Measurements from ENCODE around the gene DNAI1.
A peak's percentile ranks its signal among the peaks of the same experiment; 100 is the strongest.

DNAI1 gene

DNA sequence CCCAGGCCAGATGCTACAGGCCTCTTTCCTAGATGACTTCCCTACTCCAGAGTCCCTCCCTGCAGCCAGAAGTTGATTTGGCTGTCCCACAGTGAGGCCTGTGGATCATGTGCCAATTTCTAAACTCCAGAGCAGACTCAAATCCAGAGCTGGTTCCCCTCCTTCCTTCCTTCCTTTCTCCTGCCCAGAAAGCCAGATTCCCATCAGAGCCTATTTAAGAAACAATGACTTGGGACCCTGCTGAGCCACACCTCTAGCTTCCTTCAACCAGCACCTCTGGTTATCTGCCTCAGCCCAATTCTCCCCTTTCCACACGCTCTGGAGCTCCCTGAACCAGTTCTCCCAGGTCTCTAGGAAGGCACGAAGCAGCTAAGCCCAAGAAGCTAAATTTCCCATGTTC, 7.5 kb upstream of the DNAI1 start:
- Histone ChIP-seq H3K4ac (ENCODE audit: low read length) (no peak overlapping the region), H3K36me3 (replicated peaks in 1 of 2; ENCODE audit: control insufficient read depth in 2 of 2, insufficient read depth in 2 of 2, low read length in 2 of 2) (no peaks in the 10 kb centered on the region), H3K9ac (ENCODE audit: low read depth, low read length, poor library complexity) (no peak overlapping the region), H2BK5ac (ENCODE audit: low read length) (no peak overlapping the region), H2BK120ac (ENCODE audit: low read depth, low read length) (no peak overlapping the region), H3K4me3 (ENCODE audit: low read length in 2 of 2) (no peak overlapping the region), H3K4me2 (ENCODE audit: insufficient read depth, low read length, poor library complexity, severe bottlenecking) (no peak overlapping the region), H3K14ac (ENCODE audit: low read length) (no peak overlapping the region), H3K18ac (ENCODE audit: low read length) (no peak overlapping the region), H3K4me1 (ENCODE audit: control insufficient read depth in 2 of 2, insufficient read depth in 1 of 2, low read depth in 1 of 2, low read length in 2 of 2) (peaks cover 1 to 5% of the 10 kb centered on the region in 2 donors), H2BK15ac (ENCODE audit: low read length) (no peak overlapping the region), H4K91ac (ENCODE audit: low read depth, low read length, poor library complexity) (no peak overlapping the region), H3K9me3 (replicated peaks in 1 of 2; ENCODE audit: control insufficient read depth in 2 of 2, insufficient read depth in 1 of 2, low read depth in 1 of 2, low read length in 2 of 2) (no peaks in the 10 kb centered on the region), H2AFZ (ENCODE audit: low read length) (no peak overlapping the region), H3K27me3 (ENCODE audit: control insufficient read depth in 3 of 3, insufficient read depth in 3 of 3, low read depth in 1 of 3, low read length in 3 of 3) (no peaks in the 10 kb centered on the region), H2BK12ac (ENCODE audit: low read length) (no peak overlapping the region), H2AK5ac (ENCODE audit: low read depth, low read length) (no peak overlapping the region), H3K79me1 (ENCODE audit: low read depth, low read length) (no peaks in the 10 kb centered on the region), H4K8ac (ENCODE audit: low read depth, low read length) (no peak overlapping the region), H3K23ac (ENCODE audit: low read depth, low read length, poor library complexity) (no peak overlapping the region), H3K27ac (replicated peaks; ENCODE audit: low read length) (no peak overlapping the region)
- no CpG with 5 or more reads among the region's 2 CpGs for WGBS, 2 donors (ENCODE audit: extremely low coverage in 2 of 2, insufficient read length in 2 of 2, insufficient replicate concordance in 1 of 2)
- DNase-seq (ENCODE audit: low spot score) = no peak

DNA sequence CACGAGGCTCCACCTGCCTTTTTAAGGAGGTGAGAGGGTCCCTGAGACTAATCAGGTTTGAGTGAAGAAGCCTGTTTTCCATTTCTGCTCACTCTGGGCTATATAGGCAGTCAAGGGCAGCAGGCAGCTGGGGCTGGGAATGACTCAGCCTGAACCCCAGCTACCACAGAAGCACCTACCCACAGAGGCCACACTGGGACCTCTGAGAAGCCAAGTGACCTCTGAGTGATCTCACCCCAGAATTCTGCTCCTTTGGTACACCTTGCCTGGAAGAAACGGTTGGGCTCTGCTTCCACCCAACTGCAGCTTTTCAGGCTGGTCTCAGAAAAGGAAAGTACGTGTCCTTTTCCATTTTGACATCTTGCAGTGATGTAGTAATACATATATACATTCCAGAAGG, 7.1 kb upstream of the DNAI1 start:
- Histone ChIP-seq H2BK120ac (ENCODE audit: low read depth, low read length) (no peak overlapping the region), H3K18ac (ENCODE audit: low read length) (peak overlapping the region; percentile 48), H2BK15ac (ENCODE audit: low read length) (no peak overlapping the region), H3K23ac (ENCODE audit: low read depth, low read length, poor library complexity) (no peak overlapping the region), H3K9ac (ENCODE audit: low read depth, low read length, poor library complexity) (no peak overlapping the region), H2BK5ac (ENCODE audit: low read length) (no peak overlapping the region), H3K14ac (ENCODE audit: low read length) (peak overlapping the region; percentile 17), H3K4me3 (ENCODE audit: low read length in 2 of 2) (no peak overlapping the region), H3K4me2 (ENCODE audit: insufficient read depth, low read length, poor library complexity, severe bottlenecking) (no peak overlapping the region), H3K27ac (replicated peaks; ENCODE audit: low read length) (no peak overlapping the region), H3K27me3 (ENCODE audit: control insufficient read depth in 3 of 3, insufficient read depth in 3 of 3, low read depth in 1 of 3, low read length in 3 of 3) (no peaks in the 10 kb centered on the region), H4K8ac (ENCODE audit: low read depth, low read length) (no peak overlapping the region), H3K4me1 (ENCODE audit: control insufficient read depth in 2 of 2, insufficient read depth in 1 of 2, low read depth in 1 of 2, low read length in 2 of 2) (peaks cover 1 to 10% of the 10 kb centered on the region in 2 donors), H2BK12ac (ENCODE audit: low read length) (no peak overlapping the region), H2AK5ac (ENCODE audit: low read depth, low read length) (no peak overlapping the region), H4K91ac (ENCODE audit: low read depth, low read length, poor library complexity) (no peak overlapping the region), H2AFZ (ENCODE audit: low read length) (no peak overlapping the region), H3K4ac (ENCODE audit: low read length) (no peak overlapping the region), H3K9me3 (replicated peaks in 1 of 2; ENCODE audit: control insufficient read depth in 2 of 2, insufficient read depth in 1 of 2, low read depth in 1 of 2, low read length in 2 of 2) (no peaks in the 10 kb centered on the region), H3K36me3 (replicated peaks in 1 of 2; ENCODE audit: control insufficient read depth in 2 of 2, insufficient read depth in 2 of 2, low read length in 2 of 2) (no peaks in the 10 kb centered on the region), H3K79me1 (ENCODE audit: low read depth, low read length) (no peaks in the 10 kb centered on the region)
- WGBS, 2 donors (ENCODE audit: extremely low coverage in 2 of 2, insufficient read length in 2 of 2, insufficient replicate concordance in 1 of 2) = no CpG with 5 or more reads among the region's 3 CpGs
- DNase-seq (ENCODE audit: low spot score) = no peak

DNA sequence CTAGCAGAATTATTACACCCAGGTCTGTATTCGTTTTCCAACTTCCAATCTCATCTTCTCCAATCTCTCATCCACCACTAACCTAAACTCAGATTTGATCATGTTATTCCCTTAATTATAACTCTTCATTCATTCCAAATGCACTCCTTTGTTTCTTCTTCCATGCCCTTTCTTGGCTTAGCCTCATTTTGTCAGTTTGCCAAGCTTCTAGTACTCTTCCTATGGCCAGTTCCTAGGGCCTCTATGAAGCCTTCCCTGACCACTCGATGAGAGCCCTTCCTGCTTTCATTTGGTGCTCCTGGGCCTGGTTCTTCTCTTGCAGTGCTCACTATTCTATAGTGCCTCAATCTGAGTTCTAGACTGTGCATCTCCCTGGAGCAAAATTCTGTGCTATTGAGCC, 6.0 kb upstream of the DNAI1 start:
- H3K23ac ChIP-seq (ENCODE audit: low read depth, low read length, poor library complexity) = no peak overlapping the region
- H3K4ac ChIP-seq (ENCODE audit: low read length) = no peak overlapping the region
- H3K27ac ChIP-seq (replicated peaks; ENCODE audit: low read length) = no peak overlapping the region
- H3K79me1 ChIP-seq (ENCODE audit: low read depth, low read length) = no peaks in the 10 kb centered on the region
- no peak overlapping the region for H2BK5ac ChIP-seq (ENCODE audit: low read length)
- H4K91ac ChIP-seq (ENCODE audit: low read depth, low read length, poor library complexity) = no peak overlapping the region
- H2BK12ac ChIP-seq (ENCODE audit: low read length) = no peak overlapping the region
- DNase-seq (ENCODE audit: low spot score) = no peak
- H3K4me3 ChIP-seq (ENCODE audit: low read length in 2 of 2) = no peak overlapping the region
- no peak overlapping the region for H3K9ac ChIP-seq (ENCODE audit: low read depth, low read length, poor library complexity)
- no peaks in the 10 kb centered on the region for H3K9me3 ChIP-seq (replicated peaks in 1 of 2; ENCODE audit: control insufficient read depth in 2 of 2, insufficient read depth in 1 of 2, low read depth in 1 of 2, low read length in 2 of 2)
- H2AFZ ChIP-seq (ENCODE audit: low read length) = no peak overlapping the region
- H2BK15ac ChIP-seq (ENCODE audit: low read length) = no peak overlapping the region
- no peak overlapping the region for H2AK5ac ChIP-seq (ENCODE audit: low read depth, low read length)
- 100% methylated on average over 1 of the region's 2 CpGs; no CpG with 5 or more reads in 1 of the 2 donors for WGBS, 2 donors (ENCODE audit: extremely low coverage in 2 of 2, insufficient read length in 2 of 2, insufficient replicate concordance in 1 of 2)
- H2BK120ac ChIP-seq (ENCODE audit: low read depth, low read length) = no peak overlapping the region
- H3K18ac ChIP-seq (ENCODE audit: low read length) = no peak overlapping the region
- H4K8ac ChIP-seq (ENCODE audit: low read depth, low read length) = no peak overlapping the region
- H3K36me3 ChIP-seq (replicated peaks in 1 of 2; ENCODE audit: control insufficient read depth in 2 of 2, insufficient read depth in 2 of 2, low read length in 2 of 2) = no peaks in the 10 kb centered on the region
- peaks cover 5 to 16% of the 10 kb centered on the region in 2 donors for H3K4me1 ChIP-seq (ENCODE audit: control insufficient read depth in 2 of 2, insufficient read depth in 1 of 2, low read depth in 1 of 2, low read length in 2 of 2)
- no peak overlapping the region for H3K14ac ChIP-seq (ENCODE audit: low read length)
- H3K4me2 ChIP-seq (ENCODE audit: insufficient read depth, low read length, poor library complexity, severe bottlenecking) = no peak overlapping the region
- peaks cover 0 to 5% (median 0%) of the 10 kb centered on the region in 3 experiments for H3K27me3 ChIP-seq (ENCODE audit: control insufficient read depth in 3 of 3, insufficient read depth in 3 of 3, low read depth in 1 of 3, low read length in 3 of 3)

DNA sequence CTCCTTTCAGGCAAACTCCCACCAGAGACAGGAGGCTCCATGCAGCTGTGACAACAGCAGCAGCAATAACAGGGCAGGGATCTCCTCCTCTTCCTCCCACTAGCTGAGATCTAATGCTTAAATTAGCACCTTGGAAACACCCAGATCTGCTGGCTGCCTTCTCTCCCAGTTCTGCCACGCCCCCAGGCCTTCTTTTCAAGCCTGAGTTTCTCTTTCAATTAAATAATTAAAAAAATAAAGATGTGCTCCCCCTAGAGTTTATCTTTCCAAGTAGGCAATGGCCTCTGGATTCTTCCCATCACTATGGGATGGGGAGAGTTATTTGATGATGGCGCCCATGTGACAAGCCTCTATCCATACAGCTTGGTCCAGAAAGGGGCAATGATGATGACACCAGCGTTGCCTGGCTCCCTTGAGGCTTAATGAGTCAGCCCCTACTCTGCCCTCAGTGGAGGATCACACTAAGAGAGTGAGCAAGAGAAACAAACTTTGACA, 4.0 kb upstream of the DNAI1 start:
- H3K9me3 ChIP-seq (replicated peaks in 1 of 2; ENCODE audit: control insufficient read depth in 2 of 2, insufficient read depth in 1 of 2, low read depth in 1 of 2, low read length in 2 of 2) = no peaks in the 10 kb centered on the region
- no peaks in the 10 kb centered on the region for H3K36me3 ChIP-seq (replicated peaks in 1 of 2; ENCODE audit: control insufficient read depth in 2 of 2, insufficient read depth in 2 of 2, low read length in 2 of 2)
- H4K91ac ChIP-seq (ENCODE audit: low read depth, low read length, poor library complexity) = no peak overlapping the region
- no peak overlapping the region for H2BK12ac ChIP-seq (ENCODE audit: low read length)
- no peak overlapping the region for H3K4ac ChIP-seq (ENCODE audit: low read length)
- no peak overlapping the region for H4K8ac ChIP-seq (ENCODE audit: low read depth, low read length)
- WGBS, 2 donors (ENCODE audit: extremely low coverage in 2 of 2, insufficient read length in 2 of 2, insufficient replicate concordance in 1 of 2) = no CpG with 5 or more reads among the region's 3 CpGs
- no peak overlapping the region for H3K4me3 ChIP-seq (ENCODE audit: low read length in 2 of 2)
- no peak overlapping the region for H2AK5ac ChIP-seq (ENCODE audit: low read depth, low read length)
- no peak overlapping the region for H3K23ac ChIP-seq (ENCODE audit: low read depth, low read length, poor library complexity)
- no peak overlapping the region for H3K4me2 ChIP-seq (ENCODE audit: insufficient read depth, low read length, poor library complexity, severe bottlenecking)
- H2BK120ac ChIP-seq (ENCODE audit: low read depth, low read length) = no peak overlapping the region
- H3K79me1 ChIP-seq (ENCODE audit: low read depth, low read length) = no peaks in the 10 kb centered on the region
- no peak overlapping the region for H2AFZ ChIP-seq (ENCODE audit: low read length)
- DNase-seq (ENCODE audit: low spot score) = no peak
- peaks cover 11 to 25% of the 10 kb centered on the region in 2 donors for H3K4me1 ChIP-seq (ENCODE audit: control insufficient read depth in 2 of 2, insufficient read depth in 1 of 2, low read depth in 1 of 2, low read length in 2 of 2)
- no peak overlapping the region for H3K18ac ChIP-seq (ENCODE audit: low read length)
- H3K27ac ChIP-seq (replicated peaks; ENCODE audit: low read length) = no peak overlapping the region
- no peak overlapping the region for H2BK5ac ChIP-seq (ENCODE audit: low read length)
- H2BK15ac ChIP-seq (ENCODE audit: low read length) = no peak overlapping the region
- no peak overlapping the region for H3K14ac ChIP-seq (ENCODE audit: low read length)
- peaks cover 0 to 8% (median 0%) of the 10 kb centered on the region in 3 experiments for H3K27me3 ChIP-seq (ENCODE audit: control insufficient read depth in 3 of 3, insufficient read depth in 3 of 3, low read depth in 1 of 3, low read length in 3 of 3)
- H3K9ac ChIP-seq (ENCODE audit: low read depth, low read length, poor library complexity) = peak overlapping the region; percentile 38
